PC-3 (cell line): ENCODE measurements around the gene RSF1.

Experiments used
- EZH2 ChIP-seq: fragments of 300-600 bp; sonication (generic); IDR thresholded peaks from one replicate; pipeline ENCODE4 v1.6.1; 2017; ENCODE audit warnings: antibody characterized with exemption, mild to moderate bottlenecking, low read length; ENCODE audit not compliant: unreplicated experiment
- EZH2phosphoT487 ChIP-seq: fragments of 300-600 bp; sonication (generic); IDR thresholded peaks from 2 replicates; pipeline ENCODE4 v1.6.1; 2018; ENCODE audit warnings: mild to moderate bottlenecking, antibody characterized with exemption, low read length, borderline replicate concordance
- TF ChIP-seq, protein P1 (sequence below): fragments of 300-600 bp; sonication (generic); conservative IDR thresholded peaks from 2 replicates; pipeline ENCODE4 v1.5.1; 2017; ENCODE audit warnings: antibody characterized with exemption, low read depth, mild to moderate bottlenecking, low read length

DNA sequence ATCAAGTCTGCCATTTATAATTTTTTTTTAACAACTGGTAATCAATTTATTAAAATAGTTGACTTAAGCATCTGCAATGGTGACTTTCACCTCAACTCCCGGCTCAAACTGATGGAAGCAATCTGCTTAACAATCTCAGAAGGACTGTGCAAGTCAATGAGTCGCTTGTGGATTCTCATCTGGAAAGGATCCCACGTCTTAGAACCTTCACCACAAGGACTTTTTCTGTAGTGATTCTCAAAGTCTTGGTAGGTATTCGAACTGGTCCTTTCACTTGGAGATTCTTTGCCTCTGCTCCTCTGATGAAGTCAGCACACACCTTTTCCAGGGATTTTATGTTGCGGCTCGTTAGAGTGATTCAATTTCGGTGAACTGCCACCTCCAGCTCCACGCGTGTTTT, 7.3 kb downstream of the RSF1 start:
- TF ChIP-seq, protein P1, sequence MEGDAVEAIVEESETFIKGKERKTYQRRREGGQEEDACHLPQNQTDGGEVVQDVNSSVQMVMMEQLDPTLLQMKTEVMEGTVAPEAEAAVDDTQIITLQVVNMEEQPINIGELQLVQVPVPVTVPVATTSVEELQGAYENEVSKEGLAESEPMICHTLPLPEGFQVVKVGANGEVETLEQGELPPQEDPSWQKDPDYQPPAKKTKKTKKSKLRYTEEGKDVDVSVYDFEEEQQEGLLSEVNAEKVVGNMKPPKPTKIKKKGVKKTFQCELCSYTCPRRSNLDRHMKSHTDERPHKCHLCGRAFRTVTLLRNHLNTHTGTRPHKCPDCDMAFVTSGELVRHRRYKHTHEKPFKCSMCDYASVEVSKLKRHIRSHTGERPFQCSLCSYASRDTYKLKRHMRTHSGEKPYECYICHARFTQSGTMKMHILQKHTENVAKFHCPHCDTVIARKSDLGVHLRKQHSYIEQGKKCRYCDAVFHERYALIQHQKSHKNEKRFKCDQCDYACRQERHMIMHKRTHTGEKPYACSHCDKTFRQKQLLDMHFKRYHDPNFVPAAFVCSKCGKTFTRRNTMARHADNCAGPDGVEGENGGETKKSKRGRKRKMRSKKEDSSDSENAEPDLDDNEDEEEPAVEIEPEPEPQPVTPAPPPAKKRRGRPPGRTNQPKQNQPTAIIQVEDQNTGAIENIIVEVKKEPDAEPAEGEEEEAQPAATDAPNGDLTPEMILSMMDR = no peak
- TF ChIP-seq EZH2phosphoT487 (no peak), EZH2 (no peak)
